Gastrocnemius medialis (tissue), 4 donors: ENCODE data around the gene DOCK4. TPM values are rescaled to one million over a fixed set of nuclear protein-coding genes. Genes with fewer than 3 reads are reported as not detected.

ENCODE experiments used
- ATAC-seq, 2 donors: fragments of 150-250 bp; one replicate each; pipeline ENCODE4 v1.9.1; 2016
- DNase-seq, 2 donors: peaks; one replicate each; pipeline ENCODE4 v3.0.0-alpha.2; 2019
- H3K27ac ChIP-seq, 4 donors: fragments of 200-600 bp; sonication (generic); 1 replicate in 1 of 4; 2 replicates in 3 of 4; pipeline ENCODE4 v1.5.1; 2016 to 2018; ENCODE audit warnings: mild to moderate bottlenecking in 2 of 4, moderate library complexity in 1 of 4
- H3K27me3 ChIP-seq, 3 donors: fragments of 200-600 bp; sonication (generic) in 2 of 3; 1 replicate in 1 of 3; 2 replicates in 2 of 3; pipeline versions ENCODE4 v1.5.1 to v1.6.0; 2016 to 2019; ENCODE audit warnings: mild to moderate bottlenecking in 1 of 3, moderate library complexity in 1 of 3
- H3K36me3 ChIP-seq, 2 donors: fragments of 200-600 bp; sonication (generic) in 1 of 2; one replicate each; pipeline ENCODE4 v1.5.1; 2017 to 2018
- H3K4me1 ChIP-seq, 2 donors: fragments of 200-600 bp; sonication (generic) in 1 of 2; one replicate each; pipeline ENCODE4 v1.5.1; 2016 to 2017; ENCODE audit warnings: mild to moderate bottlenecking in 2 of 2
- H3K4me3 ChIP-seq, 4 donors: fragments of 200-600 bp; sonication (generic) in 3 of 4; 1 replicate in 1 of 4; 2 replicates in 3 of 4; pipeline ENCODE4 v1.5.1; 2016 to 2019; ENCODE audit warnings: mild to moderate bottlenecking in 2 of 4
- H3K9me3 ChIP-seq, 3 donors: fragments of 200-600 bp; sonication (generic) in 2 of 3; 1 replicate in 1 of 3; 2 replicates in 2 of 3; pipeline ENCODE4 v1.5.1; 2016 to 2019
- POLR2A ChIP-seq, 2 donors: fragments of 450-650 bp; IDR thresholded peaks; one replicate each; pipeline ENCODE4 v1.6.1; 2017; ENCODE audit warnings: antibody characterized with exemption in 2 of 2, mild to moderate bottlenecking in 2 of 2, moderate library complexity in 2 of 2
- in situ Hi-C, 4 donors: fragments of 200-750 bp; cut with MboI; loops; one replicate each; pipeline versions ENCODE4 v1.15.0 to v1.8.0; 2017; ENCODE audit warnings: low sequenced_read_pairs in 4 of 4
- intact Hi-C: fragments of 100-400 bp; cut with DNase I; formaldehyde crosslinking; loops from one replicate; pipeline ENCODE4 v1.15.1; 2023; ENCODE audit warnings: low total_unique reads
- total RNA-seq, 4 donors: library from RNA; depleted of rRNA; stranded (reverse); fragments of >200 nt; gene quantifications; one replicate each; pipeline versions ENCODE4 v1.1.0 to v1.2.3, GENCODE V29; 2016
- TF ChIP-seq, protein P1 (sequence below), 5 experiments: fragments of 450-650 bp in 3 of 5; fragments of 200-600 bp in 2 of 5; sonication (generic) in 2 of 5; IDR thresholded peaks in 4 of 5; conservative IDR thresholded peaks in 1 of 5; 1 replicate in 4 of 5; 2 replicates in 1 of 5; pipeline ENCODE4 v1.5.1; 2016 to 2019; ENCODE audit warnings: antibody characterized with exemption in 5 of 5, mild to moderate bottlenecking in 3 of 5, moderate library complexity in 3 of 5

The DOCK4 gene
- total RNA-seq, 4 donors from 2014 or later, result 8.7 to 12.0 (median 10.2) TPM

DNA sequence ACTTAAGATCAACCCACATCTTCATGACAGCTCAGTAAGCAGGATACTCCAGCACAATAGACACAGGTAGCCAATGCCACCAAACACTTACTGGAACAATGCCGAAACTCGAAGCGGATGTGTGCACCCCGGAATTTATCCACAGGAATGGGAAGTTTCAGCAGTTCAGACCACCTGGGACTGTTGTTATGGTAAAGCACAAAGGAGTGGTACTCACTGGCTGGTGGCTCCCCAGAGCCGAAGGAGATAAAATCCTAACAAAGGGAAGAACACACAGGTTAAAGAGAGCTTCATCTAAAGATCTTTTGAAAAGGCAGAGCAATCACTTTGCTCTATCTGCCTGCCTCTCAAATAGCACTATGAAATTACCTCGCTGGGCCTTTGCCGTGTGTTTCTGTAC is 305.9 kb downstream of the DOCK4 start:
- H3K36me3 ChIP-seq, result peaks cover 4% of the 10 kb centered on the region in 2 donors

DNA sequence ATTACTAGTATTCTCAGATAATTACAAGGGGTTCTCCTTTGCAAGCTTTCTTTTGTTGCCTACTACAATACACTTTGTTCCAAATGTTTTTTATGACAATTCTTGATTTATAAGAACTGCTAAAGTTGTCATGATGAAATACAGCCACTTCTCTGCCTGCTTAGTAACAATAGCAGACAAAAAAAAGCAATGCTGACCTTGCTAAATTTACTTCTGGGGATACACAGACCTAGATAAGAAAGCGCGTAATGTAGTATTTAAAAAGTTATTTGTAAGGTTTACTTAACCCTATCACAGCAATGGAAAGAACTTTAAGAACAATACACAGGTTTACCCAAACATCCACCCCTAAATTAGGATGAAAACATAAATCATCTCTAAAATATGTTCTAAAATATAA is 311.1 kb downstream of the DOCK4 start:
- intact Hi-C loops (no loop called here), in situ Hi-C loops (no loop called here)
- DNase-seq (no peak), ATAC-seq (no peak)
- H3K4me1 ChIP-seq, result no peaks in the 10 kb centered on the region
- no peak overlapping the region for H3K27ac ChIP-seq
- TF ChIP-seq POLR2A (IDR thresholded peaks at IDR 0.05), result no peak
- TF ChIP-seq, protein P1, sequence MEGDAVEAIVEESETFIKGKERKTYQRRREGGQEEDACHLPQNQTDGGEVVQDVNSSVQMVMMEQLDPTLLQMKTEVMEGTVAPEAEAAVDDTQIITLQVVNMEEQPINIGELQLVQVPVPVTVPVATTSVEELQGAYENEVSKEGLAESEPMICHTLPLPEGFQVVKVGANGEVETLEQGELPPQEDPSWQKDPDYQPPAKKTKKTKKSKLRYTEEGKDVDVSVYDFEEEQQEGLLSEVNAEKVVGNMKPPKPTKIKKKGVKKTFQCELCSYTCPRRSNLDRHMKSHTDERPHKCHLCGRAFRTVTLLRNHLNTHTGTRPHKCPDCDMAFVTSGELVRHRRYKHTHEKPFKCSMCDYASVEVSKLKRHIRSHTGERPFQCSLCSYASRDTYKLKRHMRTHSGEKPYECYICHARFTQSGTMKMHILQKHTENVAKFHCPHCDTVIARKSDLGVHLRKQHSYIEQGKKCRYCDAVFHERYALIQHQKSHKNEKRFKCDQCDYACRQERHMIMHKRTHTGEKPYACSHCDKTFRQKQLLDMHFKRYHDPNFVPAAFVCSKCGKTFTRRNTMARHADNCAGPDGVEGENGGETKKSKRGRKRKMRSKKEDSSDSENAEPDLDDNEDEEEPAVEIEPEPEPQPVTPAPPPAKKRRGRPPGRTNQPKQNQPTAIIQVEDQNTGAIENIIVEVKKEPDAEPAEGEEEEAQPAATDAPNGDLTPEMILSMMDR (IDR thresholded peaks at IDR 0.05 in 4 of 5, conservative IDR thresholded peaks at IDR 0.05 in 1 of 5), result no peak
- no peaks in the 10 kb centered on the region for H3K9me3 ChIP-seq
- no peaks in the 10 kb centered on the region for H3K27me3 ChIP-seq
- H3K36me3 ChIP-seq, result peaks cover under 1 to 4% of the 10 kb centered on the region in 2 donors
- H3K4me3 ChIP-seq, result no peak overlapping the region

More for the DNA sequence above, 305.9 kb downstream of the DOCK4 start:
- no peak overlapping the region for H3K4me3 ChIP-seq
- no peaks in the 10 kb centered on the region for H3K27me3 ChIP-seq
- ATAC-seq (no peak), DNase-seq (no peak)
- TF ChIP-seq, protein P1 (IDR thresholded peaks at IDR 0.05 in 4 of 5, conservative IDR thresholded peaks at IDR 0.05 in 1 of 5), result no peak
- H3K27ac ChIP-seq, result no peak overlapping the region
- intact Hi-C loops, result no loop called here
- no peaks in the 10 kb centered on the region for H3K9me3 ChIP-seq
- no peaks in the 10 kb centered on the region for H3K4me1 ChIP-seq
- in situ Hi-C loops, result no loop called here

DNA sequence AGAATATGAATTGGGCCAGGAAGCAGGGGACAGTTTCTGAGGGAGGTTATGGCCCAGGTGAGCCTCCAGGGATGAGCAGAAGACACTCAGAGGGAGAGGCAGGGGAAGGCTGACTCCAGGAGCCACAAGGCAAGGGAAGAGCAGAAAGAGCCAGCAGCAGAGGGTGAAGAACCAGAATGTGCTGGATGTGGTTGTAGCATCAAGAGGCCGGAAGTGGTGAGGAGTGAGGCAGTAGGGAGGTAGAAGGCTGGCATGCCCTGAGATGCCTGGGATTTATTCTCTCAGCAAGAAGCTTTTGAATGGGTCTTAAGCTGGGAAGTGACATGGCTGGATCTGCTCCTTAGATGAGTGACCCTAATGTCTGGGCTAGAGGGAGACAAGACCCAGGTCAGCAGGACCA is 311.7 kb downstream of the DOCK4 start:
- DNase-seq (no peak), ATAC-seq (no peak)
- Histone ChIP-seq H3K27me3 (no peaks in the 10 kb centered on the region), H3K36me3 (peaks cover 0 to 4% of the 10 kb centered on the region in 2 donors), H3K4me1 (no peaks in the 10 kb centered on the region), H3K27ac (no peak overlapping the region), H3K4me3 (no peak overlapping the region), H3K9me3 (no peaks in the 10 kb centered on the region)
- in situ Hi-C loops, result no loop called here
- TF ChIP-seq POLR2A (IDR thresholded peaks at IDR 0.05), result no peak
- TF ChIP-seq, protein P1 (IDR thresholded peaks at IDR 0.05 in 4 of 5, conservative IDR thresholded peaks at IDR 0.05 in 1 of 5), result no peak
- intact Hi-C loops, result no loop called here

DNA sequence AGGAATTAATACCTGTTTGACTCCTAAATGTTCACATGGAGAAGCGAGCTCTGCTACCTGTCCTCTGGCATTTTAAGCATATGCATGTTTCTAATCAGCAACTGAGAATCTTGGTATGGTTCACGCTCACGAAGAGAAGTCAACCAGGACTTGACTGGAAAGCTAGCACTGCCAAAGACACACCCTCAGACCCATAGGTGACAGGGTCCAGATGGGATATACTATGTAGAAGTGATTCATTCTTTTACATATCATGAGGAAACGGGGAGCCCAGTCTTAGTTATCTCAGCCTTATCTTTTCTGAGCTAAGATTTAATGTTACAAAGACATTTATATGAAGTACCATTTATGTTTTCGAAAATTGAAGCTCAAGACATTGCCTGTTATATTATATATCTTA is 313.0 kb downstream of the DOCK4 start:
- Histone ChIP-seq H3K27ac (no peak overlapping the region), H3K4me1 (no peaks in the 10 kb centered on the region), H3K27me3 (no peaks in the 10 kb centered on the region), H3K36me3 (peaks cover 0 to 4% of the 10 kb centered on the region in 2 donors), H3K9me3 (no peaks in the 10 kb centered on the region), H3K4me3 (no peak overlapping the region)
- ATAC-seq (no peak), DNase-seq (no peak)
- in situ Hi-C loops (no loop called here), intact Hi-C loops (no loop called here)
- no peak for TF ChIP-seq POLR2A (IDR thresholded peaks at IDR 0.05)
- TF ChIP-seq, protein P1 (IDR thresholded peaks at IDR 0.05 in 4 of 5, conservative IDR thresholded peaks at IDR 0.05 in 1 of 5), result no peak

DNA sequence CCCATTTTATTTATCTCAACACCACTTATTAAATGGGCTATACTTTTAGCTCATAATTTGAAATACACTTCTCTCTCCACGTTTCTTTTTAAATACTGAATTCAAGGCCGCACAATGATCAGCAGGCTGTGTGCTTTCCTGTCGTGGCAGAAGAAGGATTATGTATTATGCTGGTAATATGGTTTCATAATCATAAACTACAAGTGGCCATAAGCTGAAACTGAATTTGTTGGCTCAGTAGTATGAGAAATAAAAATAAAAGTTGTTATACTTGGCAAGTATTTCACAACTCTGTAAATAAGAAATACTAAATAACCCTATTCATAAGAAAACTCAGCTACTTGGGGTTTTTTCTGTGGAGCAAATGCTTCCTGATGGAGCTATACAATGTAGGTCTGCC is 313.6 kb downstream of the DOCK4 start:
- DNase-seq (no peak), ATAC-seq (no peak)
- Histone ChIP-seq H3K9me3 (no peaks in the 10 kb centered on the region), H3K27me3 (no peaks in the 10 kb centered on the region), H3K4me1 (no peaks in the 10 kb centered on the region), H3K4me3 (no peak overlapping the region), H3K27ac (no peak overlapping the region), H3K36me3 (no peaks in the 10 kb centered on the region)
- no peak for TF ChIP-seq POLR2A (IDR thresholded peaks at IDR 0.05)
- TF ChIP-seq, protein P1 (IDR thresholded peaks at IDR 0.05 in 4 of 5, conservative IDR thresholded peaks at IDR 0.05 in 1 of 5), result no peak
- in situ Hi-C loops, result no loop called here
- intact Hi-C loops, result no loop called here
